WI38 (cell line): Measurements from ENCODE around the gene NEDD4L.

Source experiments
- H3K4me3 ChIP-seq: 2 replicates; pipeline ENCODE4 v1.5.1; 2011; ENCODE audit warnings: low read depth, mild to moderate bottlenecking, control low read depth, low read length
- TF ChIP-seq, protein P1 (sequence below): IDR thresholded peaks from 2 replicates; pipeline ENCODE4 v1.5.1; 2012; ENCODE audit warnings: low read depth, mild to moderate bottlenecking, control low read depth, low read length

The NEDD4L gene

DNA sequence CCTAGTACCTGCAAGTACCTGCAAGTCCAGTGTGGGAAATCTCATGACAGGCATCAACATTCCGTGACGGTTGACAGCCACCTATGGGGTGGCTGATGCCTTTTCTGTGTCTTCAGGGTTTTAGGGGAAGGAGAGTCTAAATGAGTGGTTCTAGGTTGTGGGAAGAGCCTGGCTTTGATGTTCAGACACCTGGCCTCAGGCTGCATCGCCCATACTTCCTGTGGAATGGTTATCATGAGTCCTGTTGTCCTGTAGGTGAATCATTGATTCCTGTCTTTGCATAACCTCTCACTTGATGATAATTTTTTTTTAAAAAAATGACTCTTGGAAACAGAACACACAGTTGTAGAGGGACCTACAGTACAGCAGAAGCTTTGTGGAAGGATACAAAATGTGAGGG is 108.9 kb downstream of the NEDD4L start:
- H3K4me3 ChIP-seq, result no peak overlapping the region
- TF ChIP-seq, protein P1, sequence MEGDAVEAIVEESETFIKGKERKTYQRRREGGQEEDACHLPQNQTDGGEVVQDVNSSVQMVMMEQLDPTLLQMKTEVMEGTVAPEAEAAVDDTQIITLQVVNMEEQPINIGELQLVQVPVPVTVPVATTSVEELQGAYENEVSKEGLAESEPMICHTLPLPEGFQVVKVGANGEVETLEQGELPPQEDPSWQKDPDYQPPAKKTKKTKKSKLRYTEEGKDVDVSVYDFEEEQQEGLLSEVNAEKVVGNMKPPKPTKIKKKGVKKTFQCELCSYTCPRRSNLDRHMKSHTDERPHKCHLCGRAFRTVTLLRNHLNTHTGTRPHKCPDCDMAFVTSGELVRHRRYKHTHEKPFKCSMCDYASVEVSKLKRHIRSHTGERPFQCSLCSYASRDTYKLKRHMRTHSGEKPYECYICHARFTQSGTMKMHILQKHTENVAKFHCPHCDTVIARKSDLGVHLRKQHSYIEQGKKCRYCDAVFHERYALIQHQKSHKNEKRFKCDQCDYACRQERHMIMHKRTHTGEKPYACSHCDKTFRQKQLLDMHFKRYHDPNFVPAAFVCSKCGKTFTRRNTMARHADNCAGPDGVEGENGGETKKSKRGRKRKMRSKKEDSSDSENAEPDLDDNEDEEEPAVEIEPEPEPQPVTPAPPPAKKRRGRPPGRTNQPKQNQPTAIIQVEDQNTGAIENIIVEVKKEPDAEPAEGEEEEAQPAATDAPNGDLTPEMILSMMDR, result no peak

DNA sequence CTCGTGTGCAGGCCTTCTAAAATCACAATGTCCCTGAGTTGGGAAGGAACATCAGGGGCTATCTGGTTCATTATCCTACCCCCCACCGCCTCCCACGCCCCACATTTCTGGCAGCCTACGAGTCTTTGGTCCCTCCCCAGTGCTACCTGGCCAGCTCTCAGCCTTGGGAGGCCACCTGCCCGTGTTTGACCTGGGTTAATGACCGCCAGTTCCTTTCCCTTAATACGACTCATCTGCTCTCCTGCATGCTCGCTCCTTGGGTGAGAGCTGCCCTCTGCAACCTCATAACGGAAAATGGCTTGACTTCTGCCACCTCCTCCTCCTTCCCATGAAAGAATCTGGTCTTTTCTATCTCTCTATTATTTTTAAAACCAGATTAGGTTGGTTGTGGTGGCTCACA is 112.5 kb downstream of the NEDD4L start:
- TF ChIP-seq, protein P1, result no peak
- H3K4me3 ChIP-seq, result no peak overlapping the region

DNA sequence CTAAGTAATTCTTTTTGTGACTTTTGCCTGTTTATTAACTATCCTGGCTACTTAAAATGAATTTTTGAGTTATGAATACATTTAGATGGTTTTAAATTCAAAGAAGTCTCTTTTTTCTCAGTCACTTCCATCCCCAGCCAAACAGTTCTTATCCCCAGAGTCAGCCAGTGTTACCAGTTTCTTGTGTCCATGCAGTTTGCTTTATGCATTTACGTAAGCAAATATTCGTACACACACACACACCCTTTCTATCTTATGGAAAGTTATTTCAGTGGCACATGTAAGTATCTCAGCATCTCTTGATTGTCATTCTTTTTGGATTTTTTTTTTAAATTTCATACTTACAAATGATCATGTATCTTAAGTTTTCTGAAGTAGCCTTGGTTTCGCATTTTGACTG is 113.2 kb downstream of the NEDD4L start:
- TF ChIP-seq, protein P1, result no peak
- H3K4me3 ChIP-seq, result no peak overlapping the region

DNA sequence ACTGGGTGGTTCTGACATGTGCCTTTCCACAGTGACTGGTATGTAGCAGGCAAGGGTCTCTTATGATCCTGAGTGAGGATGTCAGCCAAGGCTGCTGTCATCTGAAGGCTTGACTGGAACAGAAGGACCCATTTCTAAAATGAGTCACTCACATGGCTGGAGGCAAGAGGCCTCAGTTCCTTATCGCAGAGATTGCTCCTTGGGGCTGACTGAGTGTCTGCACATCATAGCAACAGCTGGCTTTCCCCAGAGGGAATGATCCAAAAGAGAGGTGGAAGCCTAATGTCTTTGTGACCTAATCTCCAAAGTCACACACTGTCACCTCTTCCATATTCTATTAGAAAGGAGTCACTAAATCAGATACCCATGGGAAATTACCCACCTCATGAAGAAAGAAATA is 114.0 kb downstream of the NEDD4L start:
- TF ChIP-seq, protein P1, result no peak
- H3K4me3 ChIP-seq, result no peak overlapping the region

DNA sequence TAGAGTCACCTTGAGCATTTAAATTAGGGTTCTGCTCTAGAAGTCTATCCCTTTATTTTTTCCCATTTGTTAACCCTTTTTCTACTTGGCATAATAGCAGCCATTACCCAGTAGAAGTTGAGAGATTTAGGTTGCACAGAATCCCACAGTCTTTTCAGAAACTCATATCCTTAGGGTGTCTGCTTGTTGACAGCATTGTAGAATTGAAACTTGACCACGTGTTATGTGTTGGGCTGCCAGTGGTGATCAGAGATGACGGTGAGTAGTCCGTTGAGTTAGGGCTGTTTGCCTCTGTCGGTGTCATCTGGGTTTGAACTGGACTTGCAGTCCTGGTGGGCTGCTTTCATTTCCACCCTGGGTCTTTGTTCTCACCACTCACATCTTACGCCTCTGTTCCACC is 114.4 kb downstream of the NEDD4L start:
- TF ChIP-seq, protein P1, result no peak
- H3K4me3 ChIP-seq, result no peak overlapping the region

DNA sequence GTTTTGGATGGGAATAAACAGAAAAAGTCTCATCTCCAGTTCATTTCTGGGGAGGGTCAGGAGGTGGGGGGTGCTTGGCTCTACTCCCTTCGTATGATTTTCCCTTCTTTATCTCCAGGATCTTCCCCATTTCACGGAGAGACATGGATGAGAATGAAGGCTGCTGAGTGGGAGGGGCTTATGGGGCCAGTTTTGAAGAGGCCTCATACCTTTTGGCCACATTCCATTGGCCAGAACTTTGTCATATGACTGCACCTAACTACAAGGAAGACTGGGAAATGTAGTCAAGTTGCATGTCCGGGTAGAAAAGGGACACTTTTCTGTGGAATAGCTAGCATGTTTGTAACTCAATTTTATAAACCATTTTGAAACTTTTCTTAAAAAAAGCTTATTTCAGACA is 117.6 kb downstream of the NEDD4L start:
- TF ChIP-seq, protein P1, result no peak

DNA sequence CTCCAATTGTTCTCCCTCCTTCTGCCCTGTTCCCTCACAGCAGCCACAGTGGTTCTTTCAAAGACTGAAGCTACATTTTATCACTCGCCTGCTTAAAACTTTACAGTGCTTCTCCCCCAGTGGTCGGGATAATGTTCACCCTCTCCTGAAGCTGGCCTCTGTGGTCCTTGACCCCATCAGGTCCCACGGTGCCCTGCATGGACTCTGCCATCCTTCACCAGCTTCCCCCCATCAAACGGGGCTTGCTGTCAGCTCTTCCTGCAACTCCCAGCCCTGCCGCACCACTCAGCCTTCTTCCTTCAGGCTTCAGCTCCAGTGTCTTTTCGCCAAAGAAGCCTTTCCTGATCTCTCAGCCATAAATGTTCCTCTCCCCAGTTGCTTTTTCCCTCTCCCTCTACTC is 118.1 kb downstream of the NEDD4L start:
- H3K4me3 ChIP-seq, result no peak overlapping the region
- TF ChIP-seq, protein P1, result no peak

More for the DNA sequence above, 117.6 kb downstream of the NEDD4L start:
- no peak overlapping the region for H3K4me3 ChIP-seq
